Thyroid gland (tissue), 4 donors: ENCODE data around the gene ALPI.

Source experiments
- CTCF ChIP-seq, 6 experiments: fragments of 200-600 bp in 3 of 6; fragments of 450-650 bp in 3 of 6; sonication (generic) in 3 of 6; IDR thresholded peaks; one replicate each; pipeline ENCODE4 v1.5.1; 2016 to 2019; ENCODE audit warnings: antibody characterized with exemption in 6 of 6, mild to moderate bottlenecking in 2 of 6, inconsistent platforms in 1 of 6, moderate library complexity in 1 of 6
- POLR2A ChIP-seq, 2 donors: fragments of 450-650 bp; IDR thresholded peaks; one replicate each; pipeline ENCODE4 v1.6.1; 2017; ENCODE audit warnings: antibody characterized with exemption in 2 of 2, mild to moderate bottlenecking in 2 of 2, moderate library complexity in 1 of 2

GRCh38 chr2:232492236-232492848 is 36.4 kb downstream of the ALPI start:
- TF ChIP-seq CTCF (IDR thresholded peaks at IDR 0.05) (no peak), POLR2A (IDR thresholded peaks at IDR 0.05) (no peak)
